NCI-H2227 (cell line): Measurements from ENCODE around the gene APP.
"Not testable (repeated sequence)": the region's sequence is repeated elsewhere in the genome, so short reads cannot be mapped to it uniquely, and the experiment has no call there.

Source experiments
- DNase-seq: peaks from one replicate; lab custom pipeline; 2025; ENCODE audit not compliant: unreplicated experiment; lab: John Stamatoyannopoulos, UW

The APP gene

GRCh38 chr21:26025536-26026512, 144.7 kb downstream of the APP start:
- no peak for DNase-seq

- not testable (repeated sequence) for DNase-seq
Measured at GRCh38 chr21:26023406-26023805, 147.2 kb downstream of the APP start.

- not testable (repeated sequence) for DNase-seq
Measured at GRCh38 chr21:26022598-26023337, 147.8 kb downstream of the APP start.

DNA sequence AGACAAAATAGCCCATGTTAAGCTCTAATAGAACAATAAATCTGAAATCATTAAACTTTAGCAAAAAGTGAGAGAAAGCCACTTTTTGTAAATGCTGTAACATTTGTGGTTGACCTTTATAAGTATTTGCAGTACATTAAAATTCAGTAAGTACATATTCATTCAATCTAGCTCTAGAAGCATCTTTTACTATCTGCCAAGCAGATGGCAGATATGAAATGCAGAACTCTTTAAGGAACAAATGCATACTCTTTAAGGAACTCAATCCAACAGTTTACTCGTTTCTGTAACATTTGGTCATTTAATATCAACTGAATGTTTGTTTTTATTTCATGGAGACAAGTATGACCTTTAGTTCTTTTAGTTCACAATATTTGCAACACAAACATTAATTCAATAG, 150.1 kb downstream of the APP start:
- DNase-seq: no peak

DNA sequence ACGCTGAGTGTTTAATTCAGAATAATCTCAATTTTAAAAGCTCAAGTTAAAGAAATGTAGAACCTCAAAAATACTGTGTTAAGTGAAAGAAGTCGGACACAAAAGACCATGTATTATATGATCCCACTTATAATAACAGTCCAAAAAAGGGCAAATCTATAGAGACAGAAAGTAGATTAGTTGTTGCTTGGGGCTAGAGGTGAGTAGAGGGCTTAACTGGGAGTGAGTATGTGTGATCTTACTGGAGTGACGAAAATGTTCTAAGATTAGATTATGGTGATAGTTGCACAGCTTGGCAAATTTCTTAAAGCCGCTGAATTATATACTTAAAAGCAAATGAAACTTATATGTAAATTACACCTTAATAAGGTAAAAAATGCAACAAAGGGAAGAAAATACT, 150.5 kb downstream of the APP start:
- DNase-seq: no peak

- no peak for DNase-seq
Measured at GRCh38 chr21:26019236-26019635, 151.3 kb downstream of the APP start.

GRCh38 chr21:26013970-26014369, 156.6 kb downstream of the APP start:
- no peak for DNase-seq

DNA sequence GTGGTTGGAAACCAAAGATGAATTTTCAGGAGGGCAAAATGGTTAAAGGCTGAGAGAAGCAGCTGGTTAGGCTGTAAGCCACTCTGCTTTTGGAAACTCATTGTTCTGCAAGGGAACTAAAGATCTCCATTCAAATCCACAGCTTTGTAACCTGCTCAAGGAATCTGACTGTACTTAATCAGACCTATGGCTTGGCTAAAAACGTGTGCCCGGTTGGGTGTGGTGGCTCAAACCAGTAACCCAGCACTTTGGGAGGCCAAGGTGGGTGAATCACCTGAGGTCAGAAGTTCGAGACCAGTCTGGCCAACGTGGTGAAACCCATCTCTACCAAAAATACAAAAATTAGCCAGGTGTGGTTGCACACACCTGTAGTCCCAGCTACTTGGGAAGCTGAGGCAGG, 158.1 kb downstream of the APP start:
- DNase-seq: not testable (repeated sequence)

DNA sequence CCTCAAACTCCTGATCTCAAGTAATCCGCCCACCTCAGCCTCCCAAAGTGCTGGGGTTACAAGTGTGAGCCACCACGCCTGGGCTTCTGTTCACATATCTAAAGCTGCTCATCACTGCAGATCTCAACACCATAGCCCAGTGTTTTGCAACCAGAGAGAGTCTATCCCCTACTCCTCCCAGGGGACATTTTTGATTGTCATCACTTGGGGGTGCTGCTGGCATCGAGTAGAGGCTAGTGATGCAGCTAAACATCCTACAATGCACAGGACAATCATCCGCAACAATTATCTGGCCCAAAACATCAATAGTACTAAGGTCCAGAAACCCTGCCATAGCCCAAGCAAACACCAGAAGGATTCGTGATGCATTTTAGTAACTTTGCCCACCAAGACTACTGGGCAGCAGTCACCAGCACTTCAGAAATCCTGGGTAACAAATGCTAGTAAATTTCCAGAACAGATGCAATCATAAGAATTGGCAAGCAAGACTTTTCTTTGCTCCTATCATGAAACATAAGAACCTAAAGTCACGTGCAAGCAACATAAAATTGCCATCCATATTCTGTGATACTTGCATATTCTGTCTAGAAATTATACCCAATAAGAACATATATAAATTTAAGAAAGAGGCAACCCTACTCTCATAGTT, 159.2 kb downstream of the APP start:
- no peak for DNase-seq

- no peak for DNase-seq
Measured at GRCh38 chr21:26007951-26008498, 162.5 kb downstream of the APP start.

- DNase-seq: no peak
Measured at GRCh38 chr21:26005464-26005863, 165.1 kb downstream of the APP start.

GRCh38 chr21:26003404-26003803, 167.2 kb downstream of the APP start:
- no peak for DNase-seq

- no peak for DNase-seq
Measured at GRCh38 chr21:26001356-26001755, 169.2 kb downstream of the APP start.

GRCh38 chr21:25999921-26000582, 170.5 kb downstream of the APP start:
- no peak for DNase-seq

GRCh38 chr21:25997788-25998611, 172.6 kb downstream of the APP start:
- peak; percentile 68 for DNase-seq

DNA sequence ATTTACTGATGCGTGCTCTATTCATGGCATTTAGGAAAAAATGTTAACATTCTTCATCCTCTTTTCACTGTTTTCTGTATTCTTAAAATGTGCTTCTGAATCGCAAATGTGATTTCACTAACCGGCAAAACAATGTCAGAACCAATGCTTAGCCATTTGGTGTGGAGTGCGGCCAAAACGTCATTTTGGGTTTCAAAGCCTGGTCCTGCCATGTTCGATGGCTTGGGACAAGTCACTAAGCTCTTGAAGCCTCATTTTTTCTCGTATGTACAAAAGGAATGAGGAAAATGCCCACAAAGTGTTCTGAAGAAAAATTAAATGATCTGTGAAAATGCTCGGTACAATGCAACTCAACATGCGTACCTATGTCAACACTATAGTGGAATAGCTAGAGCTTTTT, 175.3 kb downstream of the APP start:
- no peak for DNase-seq

GRCh38 chr21:25994758-25995163, 175.8 kb downstream of the APP start:
- peak; percentile 69 for DNase-seq

DNA sequence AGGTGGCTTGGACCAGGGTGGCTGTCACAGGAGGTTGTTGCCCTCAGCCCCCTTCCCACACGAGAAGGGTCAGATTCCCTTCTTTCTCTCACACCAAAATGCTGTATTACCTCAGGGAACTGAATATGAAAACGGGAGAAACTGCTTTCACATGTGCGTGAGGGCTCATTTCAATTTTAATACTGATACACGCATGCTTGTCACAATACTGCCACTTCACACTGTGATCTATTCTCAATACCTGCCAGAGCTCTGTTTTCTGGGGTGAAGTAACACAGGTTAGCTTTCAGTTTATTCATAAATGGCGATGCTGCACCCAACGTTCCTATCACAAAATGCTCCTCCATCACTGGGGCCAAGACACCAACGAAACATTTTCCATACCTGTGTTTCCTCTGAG, 181.8 kb downstream of the APP start:
- no peak for DNase-seq

GRCh38 chr21:25987531-25987930, 183.0 kb downstream of the APP start:
- DNase-seq: no peak

GRCh38 chr21:25986928-25987327, 183.6 kb downstream of the APP start:
- no peak for DNase-seq
